Chondrocyte (in vitro differentiated cells): Measurements from ENCODE around the gene KLHL26. TPM values are rescaled to one million over a fixed set of nuclear protein-coding genes. Genes with fewer than 3 reads are reported as not detected.
A peak's percentile ranks its signal among the peaks of the same experiment; 100 is the strongest.

Source experiments
- DNase-seq: peaks from one replicate; pipeline ENCODE4 v3.0.0; 2021; ENCODE audit warnings: mixed read lengths, low spot score
- H3K27ac Mint-ChIP-seq: one replicate; pipeline ENCODE4 v1.8.0; 2021; ENCODE audit warnings: mild to moderate bottlenecking, moderate library complexity, mixed read lengths; ENCODE audit not compliant: unreplicated experiment
- H3K27me3 Mint-ChIP-seq: 2 replicates; pipeline ENCODE4 v1.8.0; 2021; ENCODE audit warnings: low read depth, mixed read lengths
- H3K36me3 Mint-ChIP-seq: 2 replicates; pipeline ENCODE4 v1.8.0; 2021; ENCODE audit warnings: low read depth, mixed read lengths
- H3K4me1 Mint-ChIP-seq: 2 replicates; pipeline ENCODE4 v1.8.0; 2021; ENCODE audit warnings: low read depth, mild to moderate bottlenecking, mixed read lengths
- H3K4me3 Mint-ChIP-seq: one replicate; pipeline ENCODE4 v1.8.0; 2021; ENCODE audit warnings: mild to moderate bottlenecking, moderate library complexity, mixed read lengths; ENCODE audit not compliant: unreplicated experiment
- H3K9me3 Mint-ChIP-seq: 2 replicates; pipeline ENCODE4 v1.8.0; 2021; ENCODE audit warnings: low read depth, mixed read lengths
- CTCF ChIP-seq: fragments of 200-600 bp; sonication (generic); IDR thresholded peaks from 2 replicates; pipeline ENCODE4 v1.5.0; 2021; ENCODE audit warnings: antibody characterized with exemption, mild to moderate bottlenecking, moderate library complexity
- total RNA-seq: library from RNA; stranded (reverse); gene quantifications from 3 replicates; pipeline ENCODE4 v1.2.1, GENCODE V29; 2021

KLHL26 gene
- total RNA-seq, 1 donor from 2014 or later = 9.8 TPM

- Mint-ChIP-seq H3K27me3 (no peaks in the 10 kb centered on the region), H3K4me3 (no peak overlapping the region), H3K4me1 (peaks cover 72% of the 10 kb centered on the region), H3K27ac (peak overlapping the region; percentile 89), H3K36me3 (no peaks in the 10 kb centered on the region), H3K9me3 (no peaks in the 10 kb centered on the region)
- DNase-seq = no peak
- TF ChIP-seq CTCF = no peak
These were observed 24.3 kb downstream of the KLHL26 start for GRCh38 chr19:18660939-18661670.

GRCh38 chr19:18662972-18663732 is 26.3 kb downstream of the KLHL26 start:
- DNase-seq = no peak
- H3K4me3 Mint-ChIP-seq = no peak overlapping the region
- no peaks in the 10 kb centered on the region for H3K27me3 Mint-ChIP-seq
- H3K4me1 Mint-ChIP-seq = peaks cover 57% of the 10 kb centered on the region
- no peaks in the 10 kb centered on the region for H3K9me3 Mint-ChIP-seq
- no peak for TF ChIP-seq CTCF
- H3K27ac Mint-ChIP-seq = peak overlapping the region; percentile 51
- H3K36me3 Mint-ChIP-seq = peaks cover 5% of the 10 kb centered on the region

- DNase-seq = no peak
- Mint-ChIP-seq H3K9me3 (no peaks in the 10 kb centered on the region), H3K36me3 (peaks cover 6% of the 10 kb centered on the region), H3K4me1 (peaks cover 48% of the 10 kb centered on the region), H3K4me3 (no peak overlapping the region), H3K27ac (peak overlapping the region; percentile 32), H3K27me3 (no peaks in the 10 kb centered on the region)
- TF ChIP-seq CTCF = no peak
These were observed 27.2 kb downstream of the KLHL26 start for GRCh38 chr19:18663940-18664530.

GRCh38 chr19:18665771-18666202 is 29.0 kb downstream of the KLHL26 start:
- Mint-ChIP-seq H3K27me3 (no peaks in the 10 kb centered on the region), H3K27ac (no peak overlapping the region), H3K36me3 (peaks cover 6% of the 10 kb centered on the region), H3K4me1 (peaks cover 42% of the 10 kb centered on the region), H3K4me3 (no peak overlapping the region), H3K9me3 (no peaks in the 10 kb centered on the region)
- no peak for DNase-seq
- TF ChIP-seq CTCF = no peak

- no peaks in the 10 kb centered on the region for H3K9me3 Mint-ChIP-seq
- H3K27ac Mint-ChIP-seq = no peak overlapping the region
- peaks cover 37% of the 10 kb centered on the region for H3K4me1 Mint-ChIP-seq
- no peak overlapping the region for H3K4me3 Mint-ChIP-seq
- peaks cover 6% of the 10 kb centered on the region for H3K36me3 Mint-ChIP-seq
- no peaks in the 10 kb centered on the region for H3K27me3 Mint-ChIP-seq
- TF ChIP-seq CTCF = no peak
- DNase-seq = no peak
These were observed 29.5 kb downstream of the KLHL26 start for GRCh38 chr19:18666317-18666716.
